Measurements from ENCODE around the gene TNC. TPM values are rescaled to one million over a fixed set of nuclear protein-coding genes. Genes with fewer than 3 reads are reported as not detected.

The TNC gene
- total RNA-seq, 2 donors from 2014 or later = 35.4 to 92.5 TPM

GRCh38 chr9:115068031-115068430 is 49.9 kb downstream of the TNC start:
- Histone ChIP-seq H3K4me1 (replicated peaks) (no peaks in the 10 kb centered on the region), H3K4me3 (no peak overlapping the region), H3K27ac (no peak overlapping the region), H3K27me3 (replicated peaks; ENCODE audit: insufficient read depth) (no peaks in the 10 kb centered on the region), H3K36me3 (no peaks in the 10 kb centered on the region), H3K9me3 (no peaks in the 10 kb centered on the region)
- no peak for DNase-seq (ENCODE audit: low spot score)
- TF ChIP-seq POLR2AphosphoS5 (IDR thresholded peaks at IDR 0.05) (no peak), CTCF (IDR thresholded peaks at IDR 0.05) (no peak), POLR2A (IDR thresholded peaks at IDR 0.05) (no peak)
- intact Hi-C loops (cut with DNase I) = loop anchor here (2.0 kb wide), 1 partner anchor 79 kb away; no protein-coding TSS in a partner anchor

- 72% methylated on average over 5 of the region's 5 CpGs for WGBS
- intact Hi-C loops (cut with DNase I) = no loop called here
- Histone ChIP-seq H3K4me1 (replicated peaks) (no peaks in the 10 kb centered on the region), H3K9me3 (no peaks in the 10 kb centered on the region), H3K4me3 (no peak overlapping the region), H3K27ac (peak overlapping the region in 1 of 2 donors; percentile 34), H3K27me3 (replicated peaks; ENCODE audit: insufficient read depth) (no peaks in the 10 kb centered on the region), H3K36me3 (no peaks in the 10 kb centered on the region)
- TF ChIP-seq POLR2A (IDR thresholded peaks at IDR 0.05) (no peak), POLR2AphosphoS5 (IDR thresholded peaks at IDR 0.05) (no peak), CTCF (IDR thresholded peaks at IDR 0.05) (no peak)
- DNase-seq (ENCODE audit: low spot score) = no peak
Observed at GRCh38 chr9:115063058-115063845, 54.7 kb downstream of the TNC start.

- Histone ChIP-seq H3K36me3 (no peaks in the 10 kb centered on the region), H3K9me3 (no peaks in the 10 kb centered on the region), H3K27me3 (replicated peaks; ENCODE audit: insufficient read depth) (no peaks in the 10 kb centered on the region), H3K27ac (no peak overlapping the region), H3K4me3 (no peak overlapping the region), H3K4me1 (replicated peaks) (no peaks in the 10 kb centered on the region)
- TF ChIP-seq CTCF (IDR thresholded peaks at IDR 0.05) = no peak
- no peak for TF ChIP-seq POLR2A (IDR thresholded peaks at IDR 0.05)
- TF ChIP-seq POLR2AphosphoS5 (IDR thresholded peaks at IDR 0.05) = no peak
- 69% methylated on average over 6 of the region's 6 CpGs for WGBS
- intact Hi-C loops (cut with DNase I) = no loop called here
- no peak for DNase-seq (ENCODE audit: low spot score)
Observed at GRCh38 chr9:115058684-115059315, 59.2 kb downstream of the TNC start.

GRCh38 chr9:115058175-115058574 is 59.8 kb downstream of the TNC start:
- no peak overlapping the region for H3K4me3 ChIP-seq
- no peak for TF ChIP-seq POLR2A (IDR thresholded peaks at IDR 0.05)
- WGBS = 36% methylated on average over 2 of the region's 2 CpGs
- H3K9me3 ChIP-seq = no peaks in the 10 kb centered on the region
- intact Hi-C loops (cut with DNase I) = no loop called here
- no peaks in the 10 kb centered on the region for H3K27me3 ChIP-seq (replicated peaks; ENCODE audit: insufficient read depth)
- DNase-seq (ENCODE audit: low spot score) = no peak
- H3K4me1 ChIP-seq (replicated peaks) = no peaks in the 10 kb centered on the region
- no peak overlapping the region for H3K27ac ChIP-seq
- H3K36me3 ChIP-seq = no peaks in the 10 kb centered on the region

- TF ChIP-seq POLR2A (IDR thresholded peaks at IDR 0.05) = no peak
- TF ChIP-seq CTCF (IDR thresholded peaks at IDR 0.05) = no peak
- TF ChIP-seq POLR2AphosphoS5 (IDR thresholded peaks at IDR 0.05) = no peak
- Histone ChIP-seq H3K9me3 (no peaks in the 10 kb centered on the region), H3K4me1 (replicated peaks) (no peaks in the 10 kb centered on the region), H3K36me3 (no peaks in the 10 kb centered on the region), H3K27me3 (replicated peaks; ENCODE audit: insufficient read depth) (no peaks in the 10 kb centered on the region), H3K27ac (no peak overlapping the region), H3K4me3 (no peak overlapping the region)
- intact Hi-C loops (cut with DNase I) = no loop called here
- no peak for DNase-seq (ENCODE audit: low spot score)
Observed at GRCh38 chr9:115057559-115057958, 60.4 kb downstream of the TNC start.

Measured in prostate gland (tissue), 2 donors.